H1 (cell line): ENCODE data around the gene PLEK. TPM values are rescaled to one million over a fixed set of nuclear protein-coding genes. Genes with fewer than 3 reads are reported as not detected.
"Not testable (repeated sequence)": the region's sequence is repeated elsewhere in the genome, so short reads cannot be mapped to it uniquely, and the experiment has no call there.

Source experiments
- CTCF ChIA-PET: fragments of 300-600 bp; sonication (Branson Sonifier 250); formaldehyde crosslinking; loops from one replicate; lab custom pipeline; 2021; ENCODE audit not compliant: partially characterized antibody; lab: Charles Lee
- POLR2A ChIA-PET: fragments of 300-600 bp; sonication (Branson Sonifier 250); formaldehyde crosslinking; loops from one replicate; lab custom pipeline; 2021; ENCODE audit warnings: inconsistent platforms; ENCODE audit not compliant: partially characterized antibody; lab: Charles Lee
- DNase-seq, 2 experiments: peaks; one replicate each; pipeline versions ENCODE4 v3.0.0 to v3.0.0-alpha.2; 2010 to 2022; ENCODE audit warnings: low spot score in 2 of 2, low read depth in 1 of 2, mixed read lengths in 1 of 2
- FAIRE-seq: peaks from 2 replicates; lab custom pipeline; 2011; peaks lifted over from hg19 to GRCh38; lab: Jason Lieb, UNC
- H2AFZ ChIP-seq: 2 replicates; pipeline ENCODE4 v1.8.1; 2012; ENCODE audit warnings: low read length, inconsistent platforms
- H2AK5ac ChIP-seq: 2 replicates; pipeline ENCODE4 v1.6.1; 2013; ENCODE audit warnings: low read depth, low read length
- H2BK120ac ChIP-seq: replicated peaks from 2 replicates; pipeline ENCODE3; 2013; ENCODE audit warnings: low read depth, low read length, inconsistent platforms
- H2BK12ac ChIP-seq: 2 replicates; pipeline ENCODE4 v1.6.1; 2013; ENCODE audit warnings: low read depth, low read length
- H2BK15ac ChIP-seq: 2 replicates; pipeline ENCODE4 v1.6.1; 2013; ENCODE audit warnings: low read length
- H2BK20ac ChIP-seq: 2 replicates; pipeline ENCODE4 v1.6.1; 2013; ENCODE audit warnings: low read length
- H2BK5ac ChIP-seq: 2 replicates; pipeline ENCODE4 v1.6.1; 2013; ENCODE audit warnings: low read depth, low read length
- H3K14ac ChIP-seq: 2 replicates; pipeline ENCODE4 v1.6.1; 2013; ENCODE audit warnings: inconsistent platforms; ENCODE audit not compliant: insufficient read length
- H3K18ac ChIP-seq: 2 replicates; pipeline ENCODE4 v1.6.1; 2013; ENCODE audit warnings: low read length; ENCODE audit errors: extremely low read depth
- H3K23ac ChIP-seq: 2 replicates; pipeline ENCODE4 v1.6.1; 2013; ENCODE audit warnings: inconsistent platforms; ENCODE audit not compliant: insufficient read length
- H3K23me2 ChIP-seq: 2 replicates; pipeline ENCODE4 v1.6.1; 2013; ENCODE audit warnings: low read depth, low read length
- H3K27ac ChIP-seq: 2 replicates; pipeline ENCODE4 v1.6.1; 2011; ENCODE audit warnings: low read depth, low read length, inconsistent platforms
- H3K27me3 ChIP-seq, 4 experiments: replicated peaks in 1 of 4; 1 replicate in 1 of 4; 2 replicates in 3 of 4; pipeline versions ENCODE4 v1.6.1 to v1.8.1; 2011 to 2013; ENCODE audit warnings: low read length in 3 of 4, mild to moderate bottlenecking in 3 of 4, inconsistent platforms in 2 of 4, mixed read lengths in 2 of 4, moderate library complexity in 1 of 4; ENCODE audit not compliant: control insufficient read depth in 3 of 4, insufficient read depth in 3 of 4; ENCODE audit errors: extremely low read depth in 1 of 4
- H3K36me3 ChIP-seq, 4 experiments: 2 replicates each; pipeline versions ENCODE4 v1.6.1 to v1.8.1; 2011 to 2013; ENCODE audit warnings: mild to moderate bottlenecking in 4 of 4, low read length in 3 of 4, moderate library complexity in 2 of 4, control low read depth in 1 of 4, inconsistent platforms in 1 of 4; ENCODE audit not compliant: insufficient read depth in 4 of 4, control insufficient read depth in 2 of 4
- H3K4ac ChIP-seq: replicated peaks from 2 replicates; pipeline ENCODE3; 2013; ENCODE audit warnings: low read length, low read depth, mixed read lengths, inconsistent platforms; ENCODE audit not compliant: insufficient read length
- H3K4me1 ChIP-seq, 4 experiments: replicated peaks in 1 of 4; 1 replicate in 1 of 4; 2 replicates in 3 of 4; pipeline versions ENCODE4 v1.6.1 to v1.8.1; 2011 to 2013; ENCODE audit warnings: low read length in 3 of 4, inconsistent platforms in 2 of 4, mixed read lengths in 1 of 4; ENCODE audit not compliant: insufficient read depth in 4 of 4, control insufficient read depth in 3 of 4
- H3K4me2 ChIP-seq, 2 experiments: 2 replicates each; pipeline versions ENCODE4 v1.6.1 to v1.8.1; 2011 to 2013; ENCODE audit warnings: low read depth in 2 of 2, low read length in 2 of 2, control low read depth in 1 of 2, inconsistent platforms in 1 of 2, mild to moderate bottlenecking in 1 of 2; ENCODE audit not compliant: insufficient read depth in 1 of 2
- H3K4me3 ChIP-seq, 4 experiments: fragments of 200-600, 300-600 bp in 1 of 4; sonication (generic), shearing (Covaris generic), sonication (Bioruptor Twin) in 1 of 4; 2 replicates each; pipeline versions ENCODE4 v1.5.1 to v1.8.1; 2011 to 2016; ENCODE audit warnings: low read length in 4 of 4, low read depth in 3 of 4, control low read depth in 2 of 4, inconsistent platforms in 2 of 4, mild to moderate bottlenecking in 2 of 4, mixed read lengths in 1 of 4, moderate library complexity in 1 of 4; ENCODE audit not compliant: insufficient read depth in 2 of 4; ENCODE audit errors: extremely low read depth in 1 of 4
- H3K56ac ChIP-seq: replicated peaks from 2 replicates; pipeline ENCODE3; 2013; ENCODE audit warnings: low read depth, mild to moderate bottlenecking, mixed read lengths, low read length, inconsistent platforms; ENCODE audit not compliant: insufficient read length
- H3K79me1 ChIP-seq: 2 replicates; pipeline ENCODE4 v1.6.1; 2013; ENCODE audit warnings: low read depth, low read length, control low read depth
- H3K79me2 ChIP-seq, 2 experiments: 2 replicates each; pipeline versions ENCODE4 v1.6.1 to v1.8.1; 2012 to 2013; ENCODE audit warnings: low read length in 2 of 2, mild to moderate bottlenecking in 2 of 2, inconsistent platforms in 1 of 2; ENCODE audit not compliant: insufficient read depth in 2 of 2, control insufficient read depth in 1 of 2
- H3K9ac ChIP-seq, 4 experiments: replicated peaks in 1 of 4; 1 replicate in 1 of 4; 2 replicates in 3 of 4; pipeline versions ENCODE4 v1.6.1 to v1.8.1; 2011 to 2013; ENCODE audit warnings: low read depth in 3 of 4, low read length in 3 of 4, control low read depth in 2 of 4, mild to moderate bottlenecking in 2 of 4, moderate library complexity in 2 of 4, inconsistent platforms in 1 of 4; ENCODE audit errors: extremely low read depth in 1 of 4
- H3K9me3 ChIP-seq, 2 experiments: 2 replicates each; pipeline versions ENCODE4 v1.6.1 to v1.8.1; 2012 to 2013; ENCODE audit warnings: mild to moderate bottlenecking in 2 of 2, moderate library complexity in 2 of 2, control low read depth in 1 of 2, inconsistent platforms in 1 of 2, low read depth in 1 of 2, low read length in 1 of 2, mixed read lengths in 1 of 2; ENCODE audit not compliant: insufficient read depth in 2 of 2
- H4K20me1 ChIP-seq, 2 experiments: replicated peaks in 1 of 2; 2 replicates each; pipeline versions ENCODE3 to v1.8.1; 2011 to 2013; ENCODE audit warnings: inconsistent platforms in 2 of 2, low read length in 2 of 2, mild to moderate bottlenecking in 1 of 2; ENCODE audit not compliant: insufficient read depth in 2 of 2, control insufficient read depth in 1 of 2
- H4K5ac ChIP-seq: 2 replicates; pipeline ENCODE4 v1.6.1; 2013; ENCODE audit warnings: low read length, low read depth, mixed read lengths, inconsistent platforms; ENCODE audit not compliant: insufficient read length
- H4K8ac ChIP-seq: 2 replicates; pipeline ENCODE4 v1.8.0; 2013; ENCODE audit warnings: mild to moderate bottlenecking, moderate library complexity, low read length, inconsistent platforms; ENCODE audit not compliant: insufficient read depth; ENCODE audit errors: extremely low read depth
- H4K91ac ChIP-seq: replicated peaks from 2 replicates; pipeline ENCODE3; 2013; ENCODE audit warnings: low read length, mixed read lengths, inconsistent platforms; ENCODE audit not compliant: insufficient read length
- WGBS, 2 experiments: shearing (Covaris generic) in 1 of 2; methylation state at CpG; one replicate each; pipeline versions ENCODE4 v1.1.6 to v1.1.7; 2013 to 2015; ENCODE audit warnings: low lambda C conversion rate in 2 of 2, mixed read lengths in 2 of 2, inconsistent platforms in 1 of 2, low coverage in 1 of 2, missing lambda C conversion rate in 1 of 2; ENCODE audit not compliant: insufficient replicate concordance in 2 of 2, insufficient coverage in 1 of 2, insufficient read length in 1 of 2; ENCODE audit errors: extremely low coverage in 1 of 2, missing lambda C conversion rate in 1 of 2; 5-methylcytosine and 5-hydroxymethylcytosine counted together
- polyA plus RNA-seq, 7 experiments: library from polyadenylated mRNA; depleted of rRNA in 3 of 7; stranded (reverse) in 5 of 7; unstranded in 2 of 7; fragments of >200 nt in 5 of 7; fragments of 200-250 nt in 2 of 7; gene quantifications; 1 replicate in 5 of 7; 2 replicates in 1 of 7; 4 replicates in 1 of 7; pipeline versions ENCODE4 v1.2.1 to v1.2.3, GENCODE V29; 2011 to 2013; ENCODE audit warnings: missing spikeins in 2 of 7, mixed read lengths in 2 of 7
- total RNA-seq: library from RNA; stranded (reverse); fragmentation: NEBNext Ultra II Directional; extraction: Animal tissue kit (Norgen Biotek cat#: 25700); gene quantifications from 2 replicates; pipeline ENCODE4 v1.2.1, GENCODE V29; 2021

The PLEK gene
- total and polyA plus RNA-seq, 2 of the 8 experiments (the other 6 are each of a cell fraction or from before 2014, with no cell fraction given) = not detected

DNA sequence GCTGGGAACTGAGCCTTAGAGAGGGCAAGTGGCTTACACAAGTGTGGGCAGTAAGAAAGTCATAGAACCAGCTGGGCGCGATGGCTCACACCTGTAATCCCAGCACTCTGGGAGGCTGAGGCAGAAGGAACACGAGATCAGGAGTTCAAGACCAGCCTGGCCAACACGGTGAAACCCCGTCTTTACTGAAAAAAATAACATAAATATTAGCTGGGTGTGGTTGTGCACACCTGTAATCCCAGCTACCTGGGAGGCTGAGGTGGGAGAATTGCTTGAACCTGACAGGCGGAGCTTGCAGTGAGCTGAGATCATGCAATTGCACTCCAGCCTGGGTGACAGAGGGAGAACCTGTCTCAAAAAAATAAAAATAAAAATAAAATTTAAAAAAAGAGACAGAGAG is 13.7 kb downstream of the PLEK start:
- H2AFZ ChIP-seq, CTCF ChIA-PET: not testable (repeated sequence)

More for the DNA sequence above, 13.7 kb downstream of the PLEK start:
- H4K8ac ChIP-seq, H3K56ac ChIP-seq, H4K5ac ChIP-seq, H3K4me2 ChIP-seq, H3K27me3 ChIP-seq, H3K9ac ChIP-seq, H3K4me1 ChIP-seq, POLR2A ChIA-PET, H4K91ac ChIP-seq, FAIRE-seq, H3K9me3 ChIP-seq, H2AK5ac ChIP-seq, DNase-seq, H2BK12ac ChIP-seq, H2BK5ac ChIP-seq, H4K20me1 ChIP-seq, H3K23ac ChIP-seq, H3K79me1 ChIP-seq, H3K27ac ChIP-seq, H3K18ac ChIP-seq, H2BK20ac ChIP-seq, H3K14ac ChIP-seq, H3K4me3 ChIP-seq, H2BK120ac ChIP-seq, H3K36me3 ChIP-seq, H2BK15ac ChIP-seq, H3K79me2 ChIP-seq, H3K23me2 ChIP-seq, H3K4ac ChIP-seq: not testable (repeated sequence)
- 93% methylated on average over 6 of the region's 6 CpGs; no CpG with 5 or more reads in 1 of the 2 experiments for WGBS, 2 experiments
